Calu3 (cell line): ENCODE data around the gene TOR4A. TPM values are rescaled to one million over a fixed set of nuclear protein-coding genes. Genes with fewer than 3 reads are reported as not detected.

Experiments
- Bru-seq: library from RNA; stranded (reverse); fragments of 400-500 nt; gene quantifications from one replicate; lab custom pipeline; 2021; lab: Mats Ljungman, UMichigan
- BruChase-seq, 2 experiments: library from RNA; stranded (reverse); fragments of 400-500 nt; gene quantifications; one replicate each; lab custom pipeline; 2021; lab: Mats Ljungman, UMichigan
- BruUV-seq: library from RNA; stranded (reverse); fragments of 400-500 nt; replicated peaks from 2 replicates; lab custom pipeline; 2021; lab: Mats Ljungman, UMichigan
- CTCF ChIA-PET: fragments of 300-600 bp; sonication (Branson Sonifier 250); formaldehyde crosslinking; loops from one replicate; lab custom pipeline; 2022; ENCODE audit warnings: antibody characterized with exemption; lab: Charles Lee
- DNase-seq: peaks from one replicate; pipeline ENCODE4 v3.0.0; 2022
- H3K27ac Mint-ChIP-seq: one replicate; pipeline ENCODE4 v1.8.0; 2022; ENCODE audit warnings: mixed read lengths; ENCODE audit not compliant: unreplicated experiment
- H3K27me3 Mint-ChIP-seq: one replicate; pipeline ENCODE4 v1.8.0; 2022; ENCODE audit warnings: mixed read lengths; ENCODE audit not compliant: unreplicated experiment
- H3K36me3 Mint-ChIP-seq: one replicate; pipeline ENCODE4 v1.8.0; 2022; ENCODE audit warnings: mild to moderate bottlenecking, moderate library complexity, mixed read lengths; ENCODE audit not compliant: insufficient read depth, unreplicated experiment
- H3K4me1 Mint-ChIP-seq: one replicate; pipeline ENCODE4 v1.8.0; 2022; ENCODE audit warnings: mild to moderate bottlenecking, low read depth, mixed read lengths; ENCODE audit not compliant: unreplicated experiment
- H3K4me3 Mint-ChIP-seq: one replicate; pipeline ENCODE4 v1.8.0; 2022; ENCODE audit warnings: mild to moderate bottlenecking, low read depth, moderate library complexity, mixed read lengths; ENCODE audit not compliant: unreplicated experiment
- H3K9me3 Mint-ChIP-seq: one replicate; pipeline ENCODE4 v1.8.0; 2022; ENCODE audit warnings: low read depth, mixed read lengths; ENCODE audit not compliant: unreplicated experiment
- CTCF ChIP-seq: fragments of 200-600 bp; IDR thresholded peaks from one replicate; pipeline ENCODE4 v1.8.0; 2022; ENCODE audit warnings: antibody characterized with exemption; ENCODE audit not compliant: unreplicated experiment
- intact Hi-C: fragments of 100-400 bp; cut with micrococcal nuclease; formaldehyde crosslinking; loops from one replicate; pipeline ENCODE4 v1.10.0; 2022; ENCODE audit not compliant: unreplicated experiment
- long read RNA-seq: library from polyadenylated mRNA; stranded (forward); transcript quantifications from one replicate; pipeline ENCODE4 v2.0.0, GENCODE V29; 2022
- total RNA-seq: library from RNA; stranded (reverse); gene quantifications from 2 replicates; pipeline ENCODE4 v1.2.3, GENCODE V29; 2022

Gene TOR4A
- total RNA-seq (51.8 and 60.2 TPM in 2 replicates), Bru-seq, nascent RNA (percentile 66 among the genes with signal in this experiment), BruChase-seq, experiment 1, labeled RNA remaining after a 6-hour chase (percentile 95 among the genes with signal in this experiment), BruChase-seq, experiment 2, labeled RNA remaining after a 2-hour chase (percentile 92 among the genes with signal in this experiment)
- long read RNA-seq, full-length matches to known transcripts = 24 of 45 reads
- long read RNA-seq, partial matches to known transcripts = 0 of 45 reads
- long read RNA-seq, other reads (novel, unspliced or antisense) = 21 of 45 reads

GRCh38 chr9:137277329-137278041, at the start of gene TOR4A:
Gene TOR4A, plus strand, starts transcription at chr9:137277726. Its CDS starts 964 bp downstream, at chr9:137278690.
- Mint-ChIP-seq H3K4me3 (peak within 1 kb of the TSS; percentile 85), H3K9me3 (no peaks in the 10 kb centered on the region), H3K4me1 (peaks cover 24% of the 10 kb centered on the region), H3K27me3 (no peaks in the 10 kb centered on the region), H3K36me3 (peaks cover 57% of the 10 kb centered on the region), H3K27ac (peak within 1 kb of the TSS; percentile 94)
- DNase-seq = peak; percentile 94
- intact Hi-C loops = no loop called here
- TF ChIP-seq CTCF = no peak
- CTCF ChIA-PET = interaction anchor here (0.5 to 1.6 kb wide), 7 partner anchors 9 to 146 kb away, joined by 3 to 8 read pairs (median 3); partner anchors contain the start of genes EXD3, NOXA1 and NRARP
- BruUV-seq = no TSS peak

GRCh38 chr9:137227853-137228505, 49.5 kb upstream of the TOR4A start:
- H3K4me1 Mint-ChIP-seq = peaks cover 19% of the 10 kb centered on the region
- H3K27me3 Mint-ChIP-seq = no peaks in the 10 kb centered on the region
- TF ChIP-seq CTCF = no peak
- DNase-seq = no peak
- H3K4me3 Mint-ChIP-seq = peak overlapping the region; percentile 72
- intact Hi-C loops = loop anchor here (2.0 to 5.0 kb wide), 2 partner anchors 51 to 111 kb away; no protein-coding TSS in a partner anchor
- BruUV-seq = no TSS peak
- no peaks in the 10 kb centered on the region for H3K9me3 Mint-ChIP-seq
- CTCF ChIA-PET = interaction anchor here (0.6 to 2.4 kb wide), 11 partner anchors 9 to 108 kb away, joined by 3 to 11 read pairs (median 4); partner anchors contain the start of genes ANAPC2 and SSNA1
- H3K27ac Mint-ChIP-seq = peak overlapping the region; percentile 95
- peaks cover 27% of the 10 kb centered on the region for H3K36me3 Mint-ChIP-seq

- H3K9me3 Mint-ChIP-seq = no peaks in the 10 kb centered on the region
- peaks cover 19% of the 10 kb centered on the region for H3K4me1 Mint-ChIP-seq
- no peak overlapping the region for H3K4me3 Mint-ChIP-seq
- no peak for DNase-seq
- no TSS peak for BruUV-seq
- intact Hi-C loops = loop anchor here (5.0 kb wide), 1 partner anchor 51 kb away; no protein-coding TSS in a partner anchor
- H3K27me3 Mint-ChIP-seq = no peaks in the 10 kb centered on the region
- H3K36me3 Mint-ChIP-seq = peaks cover 21% of the 10 kb centered on the region
- H3K27ac Mint-ChIP-seq = no peak overlapping the region
- TF ChIP-seq CTCF = no peak
- CTCF ChIA-PET = interaction anchor here (0.6 to 2.4 kb wide), 3 partner anchors 8 to 39 kb away, joined by 3 to 7 read pairs (median 3); no protein-coding TSS in a partner anchor
Observed at GRCh38 chr9:137228506-137228967, 49.0 kb upstream of the TOR4A start.
